Liver (tissue), 3 donors: ENCODE data around the gene MTA3.

Experiments used
- EGR1 ChIP-seq, 2 donors: IDR thresholded peaks; 2 replicates each; pipeline ENCODE4 v1.6.1; 2016 to 2018; ENCODE audit warnings: antibody characterized with exemption in 2 of 2, low read depth in 2 of 2
- GABPA ChIP-seq, 2 donors: IDR thresholded peaks in 1 of 2; conservative IDR thresholded peaks in 1 of 2; 2 replicates each; pipeline ENCODE4 v1.6.1; 2016; ENCODE audit warnings: antibody characterized with exemption in 2 of 2, mild to moderate bottlenecking in 1 of 2, moderate library complexity in 1 of 2
- HNF4A ChIP-seq, 2 donors: conservative IDR thresholded peaks; 2 replicates each; pipeline ENCODE4 v1.6.1; 2016; ENCODE audit warnings: antibody characterized with exemption in 2 of 2, mild to moderate bottlenecking in 2 of 2
- RAD21 ChIP-seq, 2 donors: IDR thresholded peaks; 2 replicates each; pipeline ENCODE4 v1.6.1; 2016; ENCODE audit warnings: antibody characterized with exemption in 2 of 2, mild to moderate bottlenecking in 2 of 2
- TF ChIP-seq, protein P1 (sequence below): fragments of 150-350 bp; IDR thresholded peaks from 2 replicates; pipeline ENCODE4 v1.5.1; 2017; ENCODE audit warnings: improper control_type of control experiment, low read depth, low read length; ENCODE audit not compliant: missing input control
- TF ChIP-seq, protein P2 (sequence below): IDR thresholded peaks from 2 replicates; pipeline ENCODE4 v1.6.1; 2016; ENCODE audit warnings: antibody characterized with exemption, mild to moderate bottlenecking
- TF ChIP-seq, protein P3 (sequence below): IDR thresholded peaks from 2 replicates; pipeline ENCODE4 v1.6.1; 2016; ENCODE audit warnings: antibody characterized with exemption
- donor health status: healthy.
- donor health status: healthy.

DNA sequence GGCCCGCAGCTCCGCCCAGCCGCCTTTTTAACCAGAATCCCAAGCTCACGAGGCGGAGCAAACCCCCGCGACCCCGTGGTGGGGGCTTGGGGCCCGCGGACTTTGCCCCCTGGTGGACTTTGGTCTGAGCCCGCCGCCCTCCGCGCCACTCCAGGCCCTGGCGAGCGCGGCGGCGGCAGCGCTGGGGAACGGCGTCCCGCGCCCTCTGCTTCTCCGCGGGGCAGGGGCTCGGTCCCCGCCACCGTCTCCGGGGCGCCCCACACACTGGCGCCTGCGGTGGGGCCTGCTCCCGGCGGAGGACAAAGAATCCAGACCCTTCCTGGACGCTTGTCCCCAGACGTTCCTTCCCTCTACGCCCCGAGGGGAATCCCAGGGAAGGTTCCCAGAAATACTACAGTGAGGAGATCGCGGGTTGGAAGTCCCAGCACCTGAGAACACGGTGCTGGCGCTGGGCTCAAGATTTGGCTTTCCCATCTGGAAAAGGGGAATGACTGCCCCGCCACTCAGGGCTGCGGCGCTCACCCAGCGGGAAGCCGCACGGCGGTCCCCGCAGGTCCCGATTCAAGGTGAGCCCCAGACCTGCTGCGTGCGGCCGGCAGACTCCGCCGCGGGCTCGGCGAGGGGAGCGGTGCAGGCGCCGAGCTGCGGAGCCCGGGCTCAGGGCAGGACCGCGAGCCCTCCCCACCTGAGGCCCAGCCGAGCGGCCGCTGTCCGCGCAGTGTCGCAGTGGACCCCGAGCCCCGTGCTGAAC lies 224.3 kb downstream of the MTA3 start, which contains the start of gene HAAO:
- peak in 1 of 2 donors; percentile 26 for TF ChIP-seq RAD21 (IDR thresholded peaks at IDR 0.05)
- TF ChIP-seq EGR1 (IDR thresholded peaks at IDR 0.05; ENCODE audit: low read depth in 2 of 2) = peak in 1 of 2 donors; percentile 43
- TF ChIP-seq, protein P1, sequence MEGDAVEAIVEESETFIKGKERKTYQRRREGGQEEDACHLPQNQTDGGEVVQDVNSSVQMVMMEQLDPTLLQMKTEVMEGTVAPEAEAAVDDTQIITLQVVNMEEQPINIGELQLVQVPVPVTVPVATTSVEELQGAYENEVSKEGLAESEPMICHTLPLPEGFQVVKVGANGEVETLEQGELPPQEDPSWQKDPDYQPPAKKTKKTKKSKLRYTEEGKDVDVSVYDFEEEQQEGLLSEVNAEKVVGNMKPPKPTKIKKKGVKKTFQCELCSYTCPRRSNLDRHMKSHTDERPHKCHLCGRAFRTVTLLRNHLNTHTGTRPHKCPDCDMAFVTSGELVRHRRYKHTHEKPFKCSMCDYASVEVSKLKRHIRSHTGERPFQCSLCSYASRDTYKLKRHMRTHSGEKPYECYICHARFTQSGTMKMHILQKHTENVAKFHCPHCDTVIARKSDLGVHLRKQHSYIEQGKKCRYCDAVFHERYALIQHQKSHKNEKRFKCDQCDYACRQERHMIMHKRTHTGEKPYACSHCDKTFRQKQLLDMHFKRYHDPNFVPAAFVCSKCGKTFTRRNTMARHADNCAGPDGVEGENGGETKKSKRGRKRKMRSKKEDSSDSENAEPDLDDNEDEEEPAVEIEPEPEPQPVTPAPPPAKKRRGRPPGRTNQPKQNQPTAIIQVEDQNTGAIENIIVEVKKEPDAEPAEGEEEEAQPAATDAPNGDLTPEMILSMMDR = no peak
- no peak for TF ChIP-seq GABPA (IDR thresholded peaks at IDR 0.05 in 1 of 2, conservative IDR thresholded peaks at IDR 0.05 in 1 of 2)
- TF ChIP-seq, protein P2, sequence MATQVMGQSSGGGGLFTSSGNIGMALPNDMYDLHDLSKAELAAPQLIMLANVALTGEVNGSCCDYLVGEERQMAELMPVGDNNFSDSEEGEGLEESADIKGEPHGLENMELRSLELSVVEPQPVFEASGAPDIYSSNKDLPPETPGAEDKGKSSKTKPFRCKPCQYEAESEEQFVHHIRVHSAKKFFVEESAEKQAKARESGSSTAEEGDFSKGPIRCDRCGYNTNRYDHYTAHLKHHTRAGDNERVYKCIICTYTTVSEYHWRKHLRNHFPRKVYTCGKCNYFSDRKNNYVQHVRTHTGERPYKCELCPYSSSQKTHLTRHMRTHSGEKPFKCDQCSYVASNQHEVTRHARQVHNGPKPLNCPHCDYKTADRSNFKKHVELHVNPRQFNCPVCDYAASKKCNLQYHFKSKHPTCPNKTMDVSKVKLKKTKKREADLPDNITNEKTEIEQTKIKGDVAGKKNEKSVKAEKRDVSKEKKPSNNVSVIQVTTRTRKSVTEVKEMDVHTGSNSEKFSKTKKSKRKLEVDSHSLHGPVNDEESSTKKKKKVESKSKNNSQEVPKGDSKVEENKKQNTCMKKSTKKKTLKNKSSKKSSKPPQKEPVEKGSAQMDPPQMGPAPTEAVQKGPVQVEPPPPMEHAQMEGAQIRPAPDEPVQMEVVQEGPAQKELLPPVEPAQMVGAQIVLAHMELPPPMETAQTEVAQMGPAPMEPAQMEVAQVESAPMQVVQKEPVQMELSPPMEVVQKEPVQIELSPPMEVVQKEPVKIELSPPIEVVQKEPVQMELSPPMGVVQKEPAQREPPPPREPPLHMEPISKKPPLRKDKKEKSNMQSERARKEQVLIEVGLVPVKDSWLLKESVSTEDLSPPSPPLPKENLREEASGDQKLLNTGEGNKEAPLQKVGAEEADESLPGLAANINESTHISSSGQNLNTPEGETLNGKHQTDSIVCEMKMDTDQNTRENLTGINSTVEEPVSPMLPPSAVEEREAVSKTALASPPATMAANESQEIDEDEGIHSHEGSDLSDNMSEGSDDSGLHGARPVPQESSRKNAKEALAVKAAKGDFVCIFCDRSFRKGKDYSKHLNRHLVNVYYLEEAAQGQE = peak; percentile 93
- TF ChIP-seq, protein P3, sequence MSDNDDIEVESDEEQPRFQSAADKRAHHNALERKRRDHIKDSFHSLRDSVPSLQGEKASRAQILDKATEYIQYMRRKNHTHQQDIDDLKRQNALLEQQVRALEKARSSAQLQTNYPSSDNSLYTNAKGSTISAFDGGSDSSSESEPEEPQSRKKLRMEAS = no peak
- TF ChIP-seq HNF4A (conservative IDR thresholded peaks at IDR 0.05) = peak; percentile 95
